Left colon (tissue), 2 donors: Measurements from ENCODE around the gene MEGF6. TPM values are rescaled to one million over a fixed set of nuclear protein-coding genes. Genes with fewer than 3 reads are reported as not detected.

ENCODE experiments used
- ATAC-seq: fragments of 200-7000 bp; cut with Tn5 transposase; one replicate; pipeline ENCODE4 v1.9.1; 2020; ENCODE audit warnings: mild to moderate bottlenecking, moderate library complexity
- DNase-seq, 2 donors: peaks; one replicate each; pipeline ENCODE4 v3.0.0-alpha.2; 2020
- intact Hi-C, 2 donors: fragments of 100-400 bp; cut with DNase I in 1 of 2; cut with micrococcal nuclease in 1 of 2; formaldehyde crosslinking; loops; one replicate each; pipeline versions ENCODE4 v1.11.2 to v1.14.0; 2022; cut with DNase I, micrococcal nuclease
- total RNA-seq, 2 donors: library from RNA; stranded (reverse); fragmentation: NEBNext Ultra II Directional; extraction: Animal tissue kit (Norgen Biotek cat#: 25700); gene quantifications; one replicate each; pipeline ENCODE4 v1.2.1, GENCODE V29; 2021
- donor health status: DM: no; HTN: no; CAD: no.
- donor health status: DM: yes; HTN: yes; CAD: no.

Gene MEGF6
- total RNA-seq, 2 donors from 2014 or later = 6.3 to 8.2 TPM

DNA sequence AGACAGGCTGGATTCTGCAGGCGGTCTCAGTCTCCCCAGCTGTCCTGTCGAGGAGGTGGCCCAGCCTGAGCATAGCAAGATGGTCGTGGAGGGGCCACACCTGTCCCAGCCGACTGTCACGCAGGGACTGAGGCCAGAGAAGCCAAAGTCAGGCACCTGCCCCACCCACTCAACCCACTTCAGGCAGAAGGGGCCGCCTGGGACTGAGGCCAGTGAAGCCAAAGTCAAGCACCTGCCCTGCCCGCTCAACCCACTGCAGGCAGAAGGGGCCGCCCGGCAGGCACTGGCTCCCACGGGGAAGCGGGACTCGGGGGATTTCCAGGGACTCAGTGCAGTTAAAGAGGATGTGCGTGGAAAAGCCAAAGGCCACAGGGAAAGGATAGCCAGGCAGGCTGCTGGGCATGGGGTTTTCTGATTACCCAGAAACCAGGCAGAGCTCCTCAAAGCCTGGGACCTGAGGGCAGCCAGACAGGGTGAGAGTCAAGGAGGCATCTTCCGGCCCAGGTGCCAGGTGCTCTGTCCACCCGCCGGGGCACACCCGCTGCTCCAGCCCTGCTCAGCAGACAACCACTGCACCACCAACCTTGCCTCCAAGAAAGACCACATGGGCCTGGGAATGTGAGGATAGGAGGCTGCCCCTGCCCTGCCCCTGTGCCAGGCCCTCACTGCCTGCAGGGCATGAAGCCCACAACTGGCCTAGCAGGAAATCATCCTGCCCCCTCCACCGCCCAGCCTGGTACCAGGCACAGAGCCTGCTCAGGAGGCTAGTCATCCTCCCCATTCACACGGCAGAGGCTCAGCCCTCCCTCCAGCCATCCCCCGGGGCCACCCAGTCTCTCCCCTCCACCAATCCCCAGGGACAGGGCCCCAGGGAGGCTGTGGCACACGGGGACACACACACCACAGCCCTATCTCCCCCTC lies 41.0 kb downstream of the MEGF6 start:
- DNase-seq (no peak), ATAC-seq (no peak)
- intact Hi-C loops = no loop called here

DNA sequence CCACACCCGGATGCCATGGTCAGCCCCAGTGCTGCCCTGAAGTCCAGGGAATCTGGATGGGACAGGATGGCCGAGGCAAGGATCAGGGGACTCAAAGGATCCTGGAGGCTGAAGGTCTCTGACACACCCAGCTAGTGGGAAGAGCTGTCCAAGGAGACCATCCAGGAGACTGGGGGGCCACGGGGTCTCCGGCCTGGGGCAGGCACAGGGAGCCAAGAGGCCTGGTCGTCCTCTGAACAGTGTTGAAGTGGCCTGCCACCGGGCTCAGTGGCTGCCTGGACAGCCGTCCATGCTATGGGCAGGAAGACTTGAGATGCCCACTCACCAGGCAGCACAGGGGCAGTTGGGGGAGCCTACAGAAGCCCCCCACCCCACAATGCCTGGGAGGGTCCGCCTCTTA lies 41.9 kb downstream of the MEGF6 start:
- no peak for DNase-seq
- intact Hi-C loops = loop anchor here in 1 of 2 donors (5.0 kb wide), 1 partner anchor 48 kb away; no protein-coding TSS in a partner anchor
- no peak for ATAC-seq

DNA sequence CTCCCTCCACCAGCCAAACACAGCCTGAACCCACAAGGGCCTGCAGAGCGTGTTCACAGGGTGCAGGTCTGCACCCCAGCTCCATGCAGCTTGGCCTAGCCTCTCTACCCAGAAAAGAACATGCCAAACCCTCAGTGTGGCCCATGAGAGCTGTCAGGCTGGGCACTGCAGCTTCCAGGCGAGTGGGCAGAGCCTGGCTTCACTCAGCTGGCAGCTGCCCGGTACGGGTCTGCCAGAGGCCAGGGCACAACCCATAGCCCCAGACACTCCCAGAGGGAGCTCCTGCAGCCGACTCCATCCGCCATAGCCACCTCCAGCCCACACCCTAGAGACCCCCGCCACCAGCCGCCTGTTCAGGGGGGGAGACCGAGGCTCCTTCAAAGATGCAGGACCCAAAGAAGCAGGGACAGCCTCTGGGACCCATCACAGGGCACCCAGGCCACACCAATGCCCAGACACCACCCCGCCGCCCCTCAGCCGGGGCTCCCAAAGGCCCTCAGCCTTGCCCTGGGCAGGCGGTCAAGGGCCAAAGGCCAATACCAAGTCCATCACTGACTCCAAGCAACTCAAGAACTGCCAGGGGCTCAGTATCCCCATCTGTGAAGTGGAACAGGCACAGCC lies 42.4 kb downstream of the MEGF6 start:
- ATAC-seq (no peak), DNase-seq (no peak)
- intact Hi-C loops = loop anchor here in 1 of 2 donors (5.0 kb wide), 1 partner anchor 48 kb away; no protein-coding TSS in a partner anchor

DNA sequence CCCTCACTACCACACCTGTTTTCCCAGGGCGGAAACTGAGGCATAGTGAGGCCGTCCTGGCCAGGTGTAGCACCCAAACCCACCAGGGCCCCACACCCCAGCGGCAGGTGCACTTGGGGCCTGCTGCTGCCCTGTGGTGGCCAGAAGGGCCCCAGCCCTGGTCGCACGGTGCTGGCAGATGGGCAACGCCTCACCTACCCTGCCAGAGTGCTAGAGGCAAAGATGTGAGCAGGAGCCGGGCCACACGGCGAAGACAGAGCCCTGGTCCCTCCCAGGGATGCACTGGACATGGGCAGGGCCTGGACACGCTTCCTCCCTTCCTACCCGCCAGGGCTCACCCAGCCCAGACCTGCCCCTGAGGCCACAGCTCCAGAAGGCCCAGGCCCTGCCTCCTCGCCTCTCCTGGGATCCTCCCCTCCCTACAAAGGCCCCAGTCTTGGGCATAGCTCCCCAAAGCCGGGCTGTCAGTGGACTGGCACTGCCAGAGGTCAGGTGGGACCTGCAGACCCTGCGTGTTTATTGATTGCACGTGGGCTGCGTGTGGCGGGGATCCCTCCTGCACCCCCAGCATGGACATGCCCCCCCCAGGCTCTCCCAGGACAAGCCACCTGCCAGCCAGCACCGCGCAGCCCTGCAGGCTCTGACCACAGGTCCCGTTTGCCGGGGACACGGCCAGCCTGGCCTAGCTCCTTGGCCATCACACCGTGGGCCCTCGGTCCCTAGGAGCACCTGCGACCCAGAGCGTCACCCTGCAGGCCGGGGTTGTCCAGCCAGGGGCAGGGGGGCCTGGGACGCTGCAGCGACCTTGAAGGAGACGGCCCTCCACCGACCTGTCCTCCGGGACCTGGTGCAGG lies 44.1 kb downstream of the MEGF6 start:
- intact Hi-C loops = loop anchor here in 1 of 2 donors (5.0 kb wide), 1 partner anchor 50 kb away; no protein-coding TSS in a partner anchor
- ATAC-seq (no peak), DNase-seq (no peak)

DNA sequence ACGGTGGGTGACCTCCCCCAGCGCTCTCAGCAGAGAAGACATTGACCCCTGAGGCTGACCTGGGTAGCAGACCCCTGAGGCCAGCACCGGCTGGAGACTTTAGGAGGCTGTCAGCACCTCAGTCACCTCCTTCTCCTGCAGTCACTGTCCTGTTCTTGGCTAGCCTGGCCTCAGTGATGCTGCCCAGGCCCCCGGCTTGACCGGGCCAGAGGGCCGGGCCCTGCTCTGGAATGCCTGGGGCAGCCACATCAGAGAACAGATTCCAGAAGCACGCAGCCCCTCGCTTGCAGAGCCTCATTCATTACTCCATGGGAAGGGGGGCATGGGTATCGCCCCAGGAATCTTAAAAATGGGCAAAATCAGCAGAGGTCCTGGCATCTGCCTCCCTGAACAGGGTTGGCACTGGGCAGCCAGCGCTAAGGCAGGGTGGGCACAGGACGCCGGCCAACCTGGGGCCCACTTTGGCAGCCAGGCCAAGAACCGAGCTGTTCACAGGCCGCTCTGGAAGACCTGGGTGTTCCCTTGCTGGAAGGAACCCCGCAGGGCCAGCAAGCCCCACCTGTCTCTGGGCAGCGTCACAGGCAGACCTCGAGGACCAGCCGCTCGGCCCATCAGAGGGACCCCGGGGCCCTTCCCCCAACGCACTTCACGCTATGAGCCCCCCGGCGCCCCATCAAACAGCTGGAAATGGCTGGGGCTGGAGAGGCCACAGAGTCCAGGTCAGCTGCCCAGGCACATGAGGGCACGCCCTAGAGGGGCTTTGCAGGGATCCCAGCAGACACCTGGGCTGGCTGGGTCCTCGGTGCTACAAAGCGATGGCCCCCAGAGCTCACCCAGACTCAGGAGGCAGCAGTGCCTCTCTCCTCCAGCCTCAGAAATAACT lies 45.1 kb downstream of the MEGF6 start:
- no peak for ATAC-seq
- no peak for DNase-seq
- intact Hi-C loops = loop anchor here in 1 of 2 donors (5.0 kb wide), 1 partner anchor 51 kb away; no protein-coding TSS in a partner anchor

DNA sequence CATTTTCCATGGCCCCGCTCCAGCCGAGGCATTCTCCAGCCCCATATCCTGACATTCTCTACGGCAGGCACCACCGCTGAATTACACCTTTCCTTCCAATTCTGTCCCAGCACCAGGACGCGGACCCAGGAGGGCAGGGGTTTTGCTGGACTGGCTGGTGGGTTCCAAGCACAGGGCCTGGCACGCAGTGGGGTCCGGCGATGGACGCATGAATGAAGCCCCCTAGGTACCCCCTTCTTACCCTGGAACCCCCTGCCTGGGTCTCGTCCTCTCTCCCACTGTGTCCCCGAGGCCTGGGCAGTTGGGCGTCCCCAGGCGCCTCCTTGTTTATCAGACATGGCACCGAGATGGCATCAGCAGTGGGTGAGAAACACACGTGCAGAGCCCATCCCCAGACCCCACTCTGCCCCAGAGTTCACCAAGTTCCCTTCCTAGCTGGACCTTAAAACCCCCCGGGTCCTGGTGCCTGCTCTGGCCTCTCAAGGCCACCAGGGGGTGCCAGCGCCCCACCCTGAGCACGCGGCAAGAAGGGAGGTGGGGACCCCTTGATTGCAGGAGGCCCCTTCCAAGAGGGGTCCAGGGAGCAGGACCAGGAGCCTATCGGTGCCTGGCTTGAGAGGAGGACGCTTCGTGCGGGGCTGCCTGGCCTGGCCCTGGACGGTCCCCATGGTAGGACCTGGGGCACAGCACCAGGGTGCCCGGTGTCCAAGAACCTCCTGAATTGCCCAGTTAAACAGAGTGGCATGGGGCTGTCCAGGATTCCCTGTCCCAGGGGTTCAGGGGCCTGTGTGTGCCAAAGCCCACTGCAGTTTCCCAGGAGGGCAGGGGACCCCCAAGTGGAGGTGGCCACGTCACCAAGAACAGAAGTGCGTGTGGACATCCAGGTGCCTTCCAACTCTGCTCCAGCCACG lies 46.1 kb downstream of the MEGF6 start:
- intact Hi-C loops = loop anchor here in 1 of 2 donors (5.0 kb wide), 1 partner anchor 52 kb away; no protein-coding TSS in a partner anchor
- peak; percentile 53 for ATAC-seq

DNA sequence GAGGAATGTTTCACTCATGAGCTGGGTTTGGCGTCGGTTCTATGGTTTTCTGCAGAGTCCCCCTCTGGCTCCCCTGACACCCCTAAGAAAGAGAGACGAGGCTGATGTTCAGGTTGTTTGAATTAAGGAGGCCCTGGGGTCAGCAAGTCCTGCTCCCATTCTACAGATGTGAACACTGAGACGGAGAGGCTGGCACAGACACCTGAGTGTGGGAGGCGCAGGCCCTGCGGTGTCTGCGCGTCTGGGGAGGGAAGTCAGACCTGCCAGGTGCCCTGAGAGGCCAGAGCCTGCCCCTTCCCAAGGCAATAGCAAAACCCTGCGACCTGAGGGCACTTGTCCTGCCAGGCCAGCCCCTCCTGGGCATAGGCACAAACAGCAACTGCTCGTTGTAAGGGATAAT lies 47.7 kb downstream of the MEGF6 start:
- intact Hi-C loops = no loop called here
- ATAC-seq (no peak), DNase-seq (no peak)

More for the DNA sequence above, 46.1 kb downstream of the MEGF6 start:
- DNase-seq = no peak

DNA sequence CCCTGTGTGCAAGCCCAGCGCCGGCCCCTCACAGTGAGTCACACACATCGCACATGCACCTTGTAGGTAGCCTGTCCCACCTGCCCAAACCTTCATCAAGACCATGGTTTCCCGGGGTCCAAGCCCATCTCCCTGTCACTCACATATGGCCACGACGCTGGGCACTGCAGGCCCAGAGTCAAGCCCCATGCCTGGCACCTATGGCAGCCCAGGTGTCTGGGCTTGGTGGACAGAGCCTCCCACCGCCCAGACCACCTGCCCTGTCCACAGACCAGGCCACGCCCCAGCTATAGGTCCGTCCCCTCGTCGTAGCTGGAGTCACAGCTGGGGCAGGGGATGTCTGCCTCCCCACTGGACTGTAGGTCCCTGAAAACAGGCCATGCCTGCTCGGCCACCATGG lies 48.2 kb downstream of the MEGF6 start:
- DNase-seq (no peak), ATAC-seq (no peak)
- intact Hi-C loops = no loop called here

DNA sequence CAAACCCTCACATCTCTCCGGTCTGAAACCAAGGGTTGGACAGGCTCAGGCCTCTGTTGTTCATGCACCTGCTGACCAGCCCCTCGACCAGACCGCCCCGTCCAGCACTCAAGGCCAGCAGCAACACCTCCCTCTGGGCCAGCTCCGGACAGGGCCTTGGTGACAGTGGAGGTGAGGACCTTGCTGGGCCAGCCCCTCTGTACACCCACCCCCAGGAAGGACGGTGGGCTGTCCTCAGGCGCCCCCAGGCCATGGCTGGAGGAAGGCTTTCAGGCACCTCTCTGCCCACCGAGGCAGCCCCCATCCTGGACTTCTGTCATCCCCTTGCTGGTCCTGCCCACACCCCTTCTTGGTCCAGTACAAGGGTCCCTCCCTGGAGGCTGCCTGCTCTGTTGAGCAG lies 48.6 kb downstream of the MEGF6 start:
- intact Hi-C loops = no loop called here
- DNase-seq = no peak
- no peak for ATAC-seq

DNA sequence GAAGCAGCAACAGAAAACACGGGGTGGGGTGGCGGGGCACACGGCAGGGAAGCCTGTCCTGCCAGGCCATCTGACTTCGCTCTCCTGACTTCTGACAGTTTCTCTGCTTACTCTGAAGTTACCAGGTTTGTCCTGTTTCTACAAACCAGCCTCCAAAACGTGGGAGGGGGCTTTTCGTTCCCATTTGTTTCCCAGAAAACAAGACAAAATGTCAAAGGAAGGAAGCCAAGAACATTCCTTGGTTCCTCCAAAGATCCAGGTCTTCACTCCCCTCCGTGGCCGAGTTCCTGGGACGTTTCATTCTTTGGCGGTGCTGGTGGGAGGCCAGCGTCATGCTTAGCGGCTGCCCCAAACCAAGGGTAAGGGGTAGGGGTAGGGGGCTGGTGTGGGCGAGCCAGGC lies 49.6 kb downstream of the MEGF6 start:
- intact Hi-C loops = no loop called here
- DNase-seq (no peak), ATAC-seq (no peak)

DNA sequence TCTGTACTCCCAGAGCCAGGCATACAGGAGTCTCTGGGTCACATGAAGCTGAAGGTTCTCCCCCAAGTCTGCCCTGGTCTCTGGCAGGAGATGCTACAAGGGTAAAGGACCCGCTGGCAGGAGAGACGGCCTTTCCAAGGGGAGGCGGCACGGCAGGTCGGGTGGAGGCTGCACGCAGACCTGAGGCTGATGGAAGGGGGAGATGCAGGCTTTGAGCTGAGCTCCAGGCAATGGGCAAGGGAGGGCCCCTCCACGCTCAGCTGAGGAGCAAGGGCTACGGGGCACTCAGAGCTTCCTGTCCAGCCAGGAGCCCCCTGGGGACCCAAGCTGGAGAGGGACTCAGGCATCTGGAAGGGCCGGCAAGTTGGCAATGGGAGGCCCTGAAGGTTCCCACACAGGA lies 50.3 kb downstream of the MEGF6 start:
- intact Hi-C loops = no loop called here
- DNase-seq (no peak), ATAC-seq (no peak)

DNA sequence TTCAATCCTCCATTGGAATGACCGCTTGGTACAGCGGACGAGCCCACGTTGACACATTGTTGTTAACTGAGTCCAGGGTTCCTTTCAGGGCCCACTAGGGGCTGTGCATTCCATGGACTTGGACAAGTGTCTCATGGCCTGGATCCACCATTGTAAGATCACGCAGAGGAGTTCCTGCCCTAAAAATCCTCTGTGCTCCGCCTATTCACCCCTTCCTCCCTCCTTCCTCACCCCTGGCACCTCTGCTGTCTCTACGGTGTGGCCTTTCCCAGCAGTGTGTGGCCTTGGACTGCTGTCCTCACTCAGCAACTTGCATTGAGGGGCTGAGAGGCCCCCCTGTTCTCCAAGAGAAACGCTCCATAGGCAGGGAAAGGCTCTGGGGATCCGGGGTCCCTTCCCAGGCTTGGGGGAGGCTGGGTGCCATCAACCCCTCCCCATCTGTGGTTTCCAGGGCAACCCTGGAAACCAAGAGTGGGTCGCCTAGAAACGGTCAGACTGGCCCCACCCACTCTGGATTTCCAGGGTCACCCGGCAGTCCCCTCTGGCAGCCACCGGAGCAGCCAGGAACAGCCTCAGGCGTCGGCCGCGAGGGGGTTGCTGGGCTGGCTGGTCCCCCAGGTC lies 50.9 kb downstream of the MEGF6 start:
- ATAC-seq = no peak
- intact Hi-C loops = no loop called here
- no peak for DNase-seq

DNA sequence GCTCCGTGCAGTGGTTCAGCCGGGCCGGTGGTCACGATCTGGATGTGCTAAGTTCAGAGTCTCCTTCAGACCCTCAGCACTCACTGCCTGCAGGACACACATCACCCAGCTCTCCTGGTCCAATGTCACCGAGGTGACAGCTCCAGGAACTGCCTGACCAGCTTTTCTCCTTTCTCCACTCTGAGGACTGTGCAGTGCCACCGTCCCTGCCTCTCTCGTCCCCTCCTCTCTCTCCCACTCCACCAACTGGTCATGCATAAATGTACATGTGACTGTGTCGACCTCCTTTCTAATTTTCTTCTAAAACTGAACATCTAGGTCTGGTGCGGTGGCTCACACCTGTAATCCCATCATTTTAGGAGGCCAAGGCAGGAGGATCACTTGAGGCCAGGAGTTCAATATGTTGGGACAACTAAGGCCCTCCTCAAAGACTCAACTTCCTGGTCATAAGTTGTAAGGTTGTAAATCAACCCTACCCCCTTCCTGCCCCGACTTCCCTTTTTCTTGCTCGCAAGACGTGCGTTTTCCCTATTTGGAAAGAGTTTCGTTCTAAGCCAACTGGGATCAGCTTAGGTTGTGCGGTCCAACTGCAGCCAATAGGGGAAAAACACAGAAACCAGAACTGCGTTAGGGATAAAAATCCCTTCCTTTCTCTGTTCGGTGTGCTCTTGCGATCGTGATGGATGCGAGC lies 53.1 kb downstream of the MEGF6 start:
- DNase-seq = no peak
- intact Hi-C loops = no loop called here
- ATAC-seq = no peak

DNA sequence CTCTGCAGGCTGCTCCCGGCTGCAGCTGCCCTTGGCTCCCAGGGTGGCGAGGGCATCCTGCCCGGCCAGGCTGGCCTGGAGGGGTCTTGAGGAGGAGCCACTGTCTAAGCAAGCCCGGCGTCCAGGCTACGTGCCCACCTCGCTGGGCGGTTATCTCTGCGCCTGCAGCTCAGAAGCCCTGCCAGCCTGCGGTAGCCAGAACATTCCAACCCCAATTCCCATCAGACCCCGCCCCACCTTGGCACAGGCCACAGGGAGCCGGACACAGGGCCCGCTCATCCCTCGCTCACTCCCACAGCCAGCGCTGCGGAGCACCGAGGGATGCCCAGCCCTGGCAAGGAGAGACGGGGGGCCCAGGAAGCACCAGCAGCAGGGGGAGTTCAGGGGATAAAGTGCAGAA lies 53.9 kb downstream of the MEGF6 start:
- ATAC-seq = no peak
- no peak for DNase-seq
- intact Hi-C loops = no loop called here

DNA sequence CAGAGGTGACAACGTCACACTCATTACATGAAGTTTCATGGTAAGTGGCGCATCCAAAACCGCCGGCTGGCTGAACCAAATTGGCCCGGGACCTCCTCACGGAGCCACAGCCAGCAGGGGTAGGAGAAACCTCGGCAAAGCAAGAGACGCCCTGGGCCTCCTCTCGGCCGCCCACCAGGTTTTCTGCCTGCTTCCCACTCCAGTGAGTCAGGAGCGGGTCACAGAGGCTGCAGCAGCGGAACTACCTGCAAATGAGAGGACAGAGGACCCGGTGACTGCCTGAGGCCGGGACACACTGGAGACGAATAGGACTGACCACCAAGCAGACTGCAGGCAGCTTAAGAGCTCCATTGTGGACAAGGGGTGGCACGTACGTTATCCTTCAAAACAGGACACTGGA lies 55.0 kb downstream of the MEGF6 start:
- no peak for ATAC-seq
- intact Hi-C loops = no loop called here
- DNase-seq = no peak
